Smooth muscle cell of bladder (primary cell): ENCODE measurements around the gene ELAPOR2. TPM values are rescaled to one million over a fixed set of nuclear protein-coding genes. Genes with fewer than 3 reads are reported as not detected.

Experiments used
- total RNA-seq: library from RNA; depleted of rRNA; stranded (reverse); fragments of >200 nt; gene quantifications from 2 replicates; pipeline ENCODE4 v1.2.3, GENCODE V29; 2014

Gene ELAPOR2
- total RNA-seq, result 3.1 and 4.1 TPM in 2 replicates

GRCh38 chr7:87059525-87060287, at the start of gene ELAPOR2:
TSS of gene ELAPOR2 (minus strand) at chr7:87059654. CDS start at chr7:87059513, 141 bp downstream.

Other genes starting within 250 kb of the ELAPOR2 start
- 56.5 and 67.3 TPM in 2 replicates for gene DMTF1, start 92.8 kb upstream of the ELAPOR2 start, total RNA-seq
- 26.9 and 27.7 TPM in 2 replicates for gene TMEM243, start 160.1 kb upstream of the ELAPOR2 start, total RNA-seq